ENCODE measurements around the gene ABLIM2.
A peak's percentile ranks its signal among the peaks of the same experiment; 100 is the strongest.
"Not testable (repeated sequence)": the region's sequence is repeated elsewhere in the genome, so short reads cannot be mapped to it uniquely, and the experiment has no call there.

The ABLIM2 gene

DNA sequence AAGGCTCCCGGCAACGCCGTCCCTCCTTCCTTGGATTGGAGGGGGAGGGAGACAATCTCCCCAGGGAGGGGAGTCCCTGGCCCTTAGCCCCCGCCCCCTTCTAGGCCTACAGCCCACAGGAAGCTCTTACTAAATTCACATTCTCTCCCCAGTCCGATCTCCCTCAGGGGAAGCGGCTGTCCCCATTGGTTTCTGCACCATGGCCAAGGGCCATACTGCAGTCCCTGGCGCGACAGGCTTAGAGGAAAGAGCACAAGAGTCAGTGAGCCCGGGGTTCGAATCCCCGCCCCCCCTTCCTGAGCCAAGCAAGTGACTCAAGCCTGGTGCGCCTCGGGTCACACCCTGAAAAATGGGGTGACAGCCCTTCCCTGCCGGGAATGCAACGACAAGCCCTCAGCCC lies 1.1 kb downstream of the ABLIM2 start:
- no peak for DNase-seq (ENCODE audit: low read depth, low spot score)

DNA sequence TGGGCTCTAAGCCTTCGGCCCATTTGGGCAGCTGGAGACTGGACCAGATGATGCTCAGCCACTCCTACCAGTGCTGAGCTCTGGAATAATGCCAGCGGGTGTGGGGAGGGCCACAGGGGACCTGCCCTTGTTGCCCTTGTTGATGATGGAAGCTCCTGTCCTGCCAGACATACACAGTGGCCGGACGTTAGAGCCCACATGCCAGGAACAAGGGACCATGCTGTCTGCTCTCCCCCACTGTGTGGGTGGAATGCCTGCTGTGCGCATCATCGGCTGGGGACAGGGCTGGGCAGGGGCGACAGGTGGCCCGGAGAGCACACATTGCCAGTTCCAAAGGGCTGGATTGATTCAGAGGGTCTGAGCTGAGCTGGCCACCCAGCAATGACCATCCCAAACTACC lies 2.0 kb downstream of the ABLIM2 start:
- no peak for DNase-seq (ENCODE audit: low read depth, low spot score)

DNA sequence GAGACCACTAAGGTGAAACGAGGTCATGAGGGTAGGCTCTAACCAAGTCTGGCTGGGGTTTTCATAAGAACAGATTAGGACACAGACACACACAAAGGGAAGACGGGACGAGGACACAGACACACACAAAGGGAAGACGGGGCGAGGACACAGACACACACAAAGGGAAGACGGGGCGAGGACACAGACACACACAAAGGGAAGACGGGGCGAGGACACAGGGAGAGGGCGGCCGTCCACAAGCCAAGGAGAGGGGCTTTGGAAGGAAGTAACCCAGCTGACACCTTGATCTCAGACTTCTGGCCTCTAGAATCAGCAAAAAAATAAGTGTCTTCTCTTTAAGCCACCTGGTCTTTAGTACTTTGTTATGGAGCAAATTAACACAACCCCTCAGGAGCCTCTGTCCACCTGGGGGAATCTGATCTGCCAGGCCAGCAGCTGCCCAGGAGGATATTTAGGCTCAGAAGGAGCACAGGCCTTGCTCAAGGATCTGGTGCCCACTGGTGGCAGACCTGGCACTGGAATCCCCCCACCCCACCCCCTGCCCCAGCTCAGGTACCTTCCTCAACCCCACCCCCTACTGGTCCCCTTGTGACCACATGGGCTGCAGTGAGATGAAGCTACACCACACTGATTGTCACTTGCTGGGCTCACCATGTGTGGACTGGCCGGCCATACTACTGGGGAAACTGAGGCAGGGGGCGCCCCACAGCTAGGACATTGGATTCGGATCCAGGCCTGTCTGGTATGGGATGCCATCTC lies 2.8 kb downstream of the ABLIM2 start:
- no peak for DNase-seq (ENCODE audit: low read depth, low spot score)

GRCh38 chr4:8155048-8155447 lies 3.6 kb downstream of the ABLIM2 start:
- no peak for DNase-seq (ENCODE audit: low read depth, low spot score)

- no peak for DNase-seq (ENCODE audit: low read depth, low spot score)
Measured at GRCh38 chr4:8153441-8153840, 5.2 kb downstream of the ABLIM2 start.

GRCh38 chr4:8152865-8153257 lies 5.8 kb downstream of the ABLIM2 start:
- no peak for DNase-seq (ENCODE audit: low read depth, low spot score)

- DNase-seq (ENCODE audit: low read depth, low spot score), result no peak
Measured at GRCh38 chr4:8152090-8152864, 6.3 kb downstream of the ABLIM2 start.

- no peak for DNase-seq (ENCODE audit: low read depth, low spot score)
Measured at GRCh38 chr4:8151165-8151650, 7.4 kb downstream of the ABLIM2 start.

GRCh38 chr4:8150152-8151090 lies 8.2 kb downstream of the ABLIM2 start:
- no peak for DNase-seq (ENCODE audit: low read depth, low spot score)

GRCh38 chr4:8149664-8150063 lies 8.9 kb downstream of the ABLIM2 start:
- DNase-seq (ENCODE audit: low read depth, low spot score), result no peak

DNA sequence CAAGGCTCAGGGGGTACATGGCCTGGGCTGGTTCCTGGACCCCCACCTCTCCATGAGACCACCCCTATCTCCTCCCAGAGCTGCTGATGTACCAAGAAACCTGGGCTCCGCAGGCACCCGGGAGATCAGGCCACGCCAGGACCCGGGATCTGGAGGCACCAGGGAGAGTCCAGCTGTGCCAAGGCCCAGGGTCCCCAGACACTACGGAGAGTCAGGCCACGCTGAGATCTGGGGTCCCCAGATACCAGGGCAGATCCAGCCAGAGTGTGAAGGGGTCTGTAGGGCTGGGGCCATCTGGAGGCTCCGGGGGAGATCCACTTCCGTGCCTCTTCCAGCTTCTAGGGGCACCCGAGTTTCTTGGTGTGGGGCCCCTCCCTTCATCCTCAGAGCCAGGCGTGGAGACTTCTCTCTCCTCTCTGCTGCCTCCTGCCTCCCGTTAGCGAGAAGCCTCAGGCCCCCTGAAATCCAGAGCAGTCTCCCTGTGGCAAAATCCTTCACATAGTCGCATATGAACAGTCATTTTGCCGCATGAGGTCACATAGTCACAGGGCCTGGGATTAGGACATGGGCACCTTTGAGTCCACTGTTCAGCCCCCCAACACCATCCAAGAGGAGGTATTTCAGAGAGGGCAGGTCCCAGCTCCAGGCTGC lies 9.7 kb downstream of the ABLIM2 start:
- DNase-seq (ENCODE audit: low read depth, low spot score), result no peak

- no peak for DNase-seq (ENCODE audit: low read depth, low spot score)
Measured at GRCh38 chr4:8148159-8148558, 10.5 kb downstream of the ABLIM2 start.

- peak; percentile 38 for DNase-seq (ENCODE audit: low read depth, low spot score)
Measured at GRCh38 chr4:8147231-8147970, 11.2 kb downstream of the ABLIM2 start.

- DNase-seq (ENCODE audit: low read depth, low spot score), result no peak
Measured at GRCh38 chr4:8146157-8146556, 12.5 kb downstream of the ABLIM2 start.

- no peak for DNase-seq (ENCODE audit: low read depth, low spot score)
Measured at GRCh38 chr4:8144359-8144758, 14.3 kb downstream of the ABLIM2 start.

DNA sequence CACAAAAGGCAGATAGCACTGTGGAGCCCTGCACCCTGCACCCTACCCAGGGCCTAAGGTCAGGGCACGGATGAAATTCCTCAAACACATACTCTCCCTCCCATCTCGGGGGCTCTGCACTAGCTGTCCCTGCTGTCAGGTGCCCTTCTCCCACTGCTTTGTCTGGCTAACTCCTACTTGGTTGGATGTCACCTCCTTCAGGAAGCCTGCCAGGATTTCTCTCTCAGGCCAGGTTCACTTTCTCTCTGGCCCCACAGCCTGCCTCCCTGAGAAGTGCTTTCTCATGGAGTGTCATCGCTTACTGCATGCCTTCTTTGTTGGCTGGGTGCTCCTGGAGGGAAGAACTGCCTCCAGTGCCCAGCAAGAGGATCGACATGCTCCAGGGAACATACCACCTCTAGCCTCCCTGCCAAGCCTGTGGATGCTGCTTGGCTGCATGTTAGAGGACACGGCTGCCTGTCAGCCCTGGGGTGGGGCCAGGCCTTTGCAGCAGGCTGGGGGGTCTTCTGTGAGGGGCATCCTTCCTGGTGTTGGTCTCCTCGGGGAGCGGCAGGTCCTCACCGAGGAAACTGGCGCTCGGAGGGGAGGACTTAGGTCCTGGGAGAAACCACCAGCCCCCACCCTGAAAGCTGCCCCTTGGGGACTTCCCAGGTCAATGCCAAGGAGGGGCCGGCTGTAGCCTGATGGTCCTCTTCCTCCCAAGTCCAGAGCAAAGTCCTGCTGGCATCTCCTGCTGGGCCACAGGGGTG lies 15.0 kb downstream of the ABLIM2 start:
- DNase-seq (ENCODE audit: low read depth, low spot score), result no peak

DNA sequence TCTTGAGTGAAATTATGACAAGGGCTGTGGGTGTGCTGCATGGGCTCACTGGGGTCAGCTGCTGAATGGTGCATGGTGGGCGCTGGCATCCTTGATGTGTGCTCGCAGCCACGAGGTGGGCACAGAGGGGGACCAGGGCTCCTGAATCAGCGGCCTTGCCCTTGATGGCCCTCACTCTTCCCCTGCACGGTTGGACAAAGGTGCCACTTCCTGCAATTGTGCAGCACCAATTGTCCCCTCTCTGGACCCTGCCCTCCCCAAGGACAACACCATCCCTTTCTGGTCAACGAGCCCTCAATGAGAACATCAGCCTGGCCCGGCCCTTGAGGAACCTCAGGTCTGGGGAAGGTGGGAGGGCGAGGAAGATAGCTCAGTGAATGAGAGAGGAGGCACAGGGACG lies 16.1 kb downstream of the ABLIM2 start:
- DNase-seq (ENCODE audit: low read depth, low spot score), result no peak

DNA sequence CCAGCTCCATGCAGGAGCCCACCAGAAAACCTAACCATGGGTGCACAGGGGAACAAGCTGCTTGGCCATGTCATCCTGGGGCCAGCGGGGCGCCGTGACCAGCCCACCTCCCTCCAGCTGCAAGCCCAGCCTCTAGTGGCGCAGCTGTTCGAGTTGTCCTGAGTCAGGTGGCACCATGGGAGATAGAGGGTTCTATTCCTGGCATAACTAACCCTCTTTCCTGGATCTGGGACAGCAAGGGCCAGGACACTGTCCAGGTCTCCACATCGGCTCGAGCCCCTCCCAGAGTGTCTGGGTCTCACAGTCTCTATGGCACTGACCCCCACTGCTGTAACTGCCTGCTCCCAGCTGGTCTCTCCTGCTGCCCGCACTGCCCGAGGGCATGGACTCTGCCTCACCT lies 16.7 kb downstream of the ABLIM2 start:
- no peak for DNase-seq (ENCODE audit: low read depth, low spot score)

GRCh38 chr4:8140915-8141314 lies 17.7 kb downstream of the ABLIM2 start:
- no peak for DNase-seq (ENCODE audit: low read depth, low spot score)

- DNase-seq (ENCODE audit: low read depth, low spot score), result not testable (repeated sequence)
Measured at GRCh38 chr4:8139726-8140125, 18.9 kb downstream of the ABLIM2 start.
